Activated naive CD8-positive, alpha-beta T cell treated with anti-CD3 and anti-CD28 coated beads, Interleukin-2, amount 50 U/mL, for 24 hours (primary cell): Measurements from ENCODE around the gene LPCAT3.

ENCODE experiments used
- ATAC-seq: fragments of 150-1000 bp; cut with Tn5 transposase; one replicate; pipeline ENCODE4 v1.10.0; 2021
- DNase-seq: peaks from one replicate; pipeline ENCODE4 v3.0.0; 2021
- H3K27ac Mint-ChIP-seq: one replicate; pipeline ENCODE4 v1.8.0; 2021; ENCODE audit warnings: mild to moderate bottlenecking, mixed read lengths
- H3K27me3 Mint-ChIP-seq: one replicate; pipeline ENCODE4 v1.8.0; 2021; ENCODE audit warnings: mixed read lengths
- H3K36me3 Mint-ChIP-seq: one replicate; pipeline ENCODE4 v1.8.0; 2021; ENCODE audit warnings: low read depth, mixed read lengths
- H3K4me1 Mint-ChIP-seq: one replicate; pipeline ENCODE4 v1.8.0; 2021; ENCODE audit warnings: mixed read lengths
- H3K4me3 Mint-ChIP-seq: one replicate; pipeline ENCODE4 v1.8.0; 2021; ENCODE audit warnings: mild to moderate bottlenecking, moderate library complexity, mixed read lengths
- H3K9me3 Mint-ChIP-seq: one replicate; pipeline ENCODE4 v1.8.0; 2021; ENCODE audit warnings: mixed read lengths

LPCAT3 gene

DNA sequence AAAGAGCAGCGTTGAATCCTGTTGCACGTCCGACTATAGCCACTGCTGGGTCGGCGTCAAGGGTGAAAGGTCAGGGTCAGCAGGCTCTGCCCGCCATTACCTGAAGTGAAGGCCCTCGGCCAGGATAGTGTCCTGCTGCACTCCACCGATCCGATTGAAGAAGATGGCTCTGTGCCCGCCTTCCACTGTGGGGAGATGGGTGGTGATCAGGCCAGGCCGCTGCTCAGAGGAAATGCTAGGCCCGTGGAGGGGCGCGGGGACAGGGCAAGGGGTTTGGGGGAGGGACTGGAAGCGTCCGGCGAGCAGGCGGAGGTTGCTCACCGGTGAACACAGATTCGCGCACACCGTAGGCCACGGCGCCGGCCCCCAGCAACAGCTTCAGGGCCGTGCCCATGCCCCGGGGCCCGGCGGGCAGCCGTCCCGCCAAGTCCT, 48.2 kb downstream of the LPCAT3 start:
- Mint-ChIP-seq H3K9me3 (no peaks in the 10 kb centered on the region), H3K4me1 (peaks cover 75% of the 10 kb centered on the region), H3K36me3 (peaks cover 76% of the 10 kb centered on the region), H3K4me3 (peak overlapping the region; percentile 98), H3K27me3 (no peaks in the 10 kb centered on the region), H3K27ac (peak overlapping the region; percentile 99)
- DNase-seq (no peak), ATAC-seq (no peak)

- Mint-ChIP-seq H3K27ac (peak overlapping the region; percentile 99), H3K36me3 (peaks cover 75% of the 10 kb centered on the region), H3K27me3 (no peaks in the 10 kb centered on the region), H3K4me3 (peak overlapping the region; percentile 98), H3K4me1 (peaks cover 81% of the 10 kb centered on the region), H3K9me3 (no peaks in the 10 kb centered on the region)
- DNase-seq (no peak), ATAC-seq (no peak)
These were observed 49.9 kb downstream of the LPCAT3 start for GRCh38 chr12:6968426-6968825.

DNA sequence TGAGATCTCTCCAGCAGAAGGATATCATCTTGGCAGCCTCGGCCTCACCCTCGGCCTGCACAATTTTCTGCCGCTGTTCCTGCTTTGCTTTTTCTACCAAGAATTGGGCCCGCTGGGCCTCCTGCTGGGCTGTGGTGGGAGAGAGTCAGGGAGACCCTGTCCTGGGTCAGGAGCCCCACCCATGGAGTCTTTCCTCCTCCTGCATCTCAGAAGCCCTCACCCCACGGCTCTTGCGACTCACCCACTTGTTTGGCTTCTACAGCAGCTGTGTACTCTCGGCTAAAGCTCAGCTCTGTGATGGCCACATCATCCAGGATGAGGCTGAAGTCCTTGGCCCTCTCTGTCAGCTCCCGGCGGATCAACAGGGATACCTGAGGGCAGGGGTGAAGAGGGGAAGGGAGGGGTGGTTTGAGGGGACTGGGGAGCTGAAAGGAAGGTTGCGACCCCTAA, 50.6 kb downstream of the LPCAT3 start:
- peaks cover 69% of the 10 kb centered on the region for H3K36me3 Mint-ChIP-seq
- H3K4me1 Mint-ChIP-seq = peaks cover 75% of the 10 kb centered on the region
- no peak for ATAC-seq
- H3K27me3 Mint-ChIP-seq = no peaks in the 10 kb centered on the region
- H3K9me3 Mint-ChIP-seq = no peaks in the 10 kb centered on the region
- peak overlapping the region; percentile 90 for H3K27ac Mint-ChIP-seq
- no peak for DNase-seq
- H3K4me3 Mint-ChIP-seq = peak overlapping the region; percentile 29

- peaks cover 57% of the 10 kb centered on the region for H3K36me3 Mint-ChIP-seq
- DNase-seq = no peak
- peaks cover 76% of the 10 kb centered on the region for H3K4me1 Mint-ChIP-seq
- no peaks in the 10 kb centered on the region for H3K27me3 Mint-ChIP-seq
- H3K9me3 Mint-ChIP-seq = no peaks in the 10 kb centered on the region
- peak overlapping the region; percentile 90 for H3K27ac Mint-ChIP-seq
- ATAC-seq = no peak
- peak overlapping the region; percentile 18 for H3K4me3 Mint-ChIP-seq
These were observed 51.9 kb downstream of the LPCAT3 start for GRCh38 chr12:6966351-6966750.

DNA sequence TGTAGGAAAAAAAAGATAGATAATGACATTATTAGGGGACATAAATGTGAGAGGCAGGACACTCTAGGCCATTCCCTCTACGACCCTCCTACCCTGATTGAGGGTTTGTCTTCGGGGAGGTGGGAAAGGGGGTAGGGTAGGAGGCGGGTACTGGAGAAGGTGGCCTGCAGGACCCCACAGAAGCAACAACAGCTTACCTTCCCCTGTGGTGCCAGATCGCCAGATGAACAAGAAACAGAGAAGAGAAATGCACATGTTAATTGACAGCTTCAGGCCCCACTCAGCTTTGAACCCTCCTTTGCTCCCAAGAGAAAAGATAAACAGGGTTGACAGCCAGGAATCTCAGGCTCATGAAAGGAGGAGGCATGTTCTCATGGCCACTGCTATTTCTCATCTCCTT, 52.6 kb downstream of the LPCAT3 start:
- DNase-seq (no peak), ATAC-seq (no peak)
- Mint-ChIP-seq H3K4me1 (peaks cover 80% of the 10 kb centered on the region), H3K4me3 (peak overlapping the region; percentile 36), H3K27me3 (no peaks in the 10 kb centered on the region), H3K27ac (peak overlapping the region; percentile 90), H3K9me3 (no peaks in the 10 kb centered on the region), H3K36me3 (peaks cover 59% of the 10 kb centered on the region)

- peak; percentile 93 for DNase-seq
- Mint-ChIP-seq H3K9me3 (no peaks in the 10 kb centered on the region), H3K36me3 (peaks cover 64% of the 10 kb centered on the region), H3K4me3 (peak overlapping the region; percentile 36), H3K27ac (peak overlapping the region; percentile 90), H3K4me1 (peaks cover 83% of the 10 kb centered on the region), H3K27me3 (no peaks in the 10 kb centered on the region)
- peak; percentile 37 for ATAC-seq
These were observed 53.1 kb downstream of the LPCAT3 start for GRCh38 chr12:6965026-6965661.

- no peaks in the 10 kb centered on the region for H3K27me3 Mint-ChIP-seq
- peaks cover 60% of the 10 kb centered on the region for H3K36me3 Mint-ChIP-seq
- H3K4me3 Mint-ChIP-seq = no peak overlapping the region
- DNase-seq (no peak), ATAC-seq (no peak)
- peak overlapping the region; percentile 90 for H3K27ac Mint-ChIP-seq
- no peaks in the 10 kb centered on the region for H3K9me3 Mint-ChIP-seq
- peaks cover 87% of the 10 kb centered on the region for H3K4me1 Mint-ChIP-seq
These were observed 53.7 kb downstream of the LPCAT3 start for GRCh38 chr12:6964605-6965025.

DNA sequence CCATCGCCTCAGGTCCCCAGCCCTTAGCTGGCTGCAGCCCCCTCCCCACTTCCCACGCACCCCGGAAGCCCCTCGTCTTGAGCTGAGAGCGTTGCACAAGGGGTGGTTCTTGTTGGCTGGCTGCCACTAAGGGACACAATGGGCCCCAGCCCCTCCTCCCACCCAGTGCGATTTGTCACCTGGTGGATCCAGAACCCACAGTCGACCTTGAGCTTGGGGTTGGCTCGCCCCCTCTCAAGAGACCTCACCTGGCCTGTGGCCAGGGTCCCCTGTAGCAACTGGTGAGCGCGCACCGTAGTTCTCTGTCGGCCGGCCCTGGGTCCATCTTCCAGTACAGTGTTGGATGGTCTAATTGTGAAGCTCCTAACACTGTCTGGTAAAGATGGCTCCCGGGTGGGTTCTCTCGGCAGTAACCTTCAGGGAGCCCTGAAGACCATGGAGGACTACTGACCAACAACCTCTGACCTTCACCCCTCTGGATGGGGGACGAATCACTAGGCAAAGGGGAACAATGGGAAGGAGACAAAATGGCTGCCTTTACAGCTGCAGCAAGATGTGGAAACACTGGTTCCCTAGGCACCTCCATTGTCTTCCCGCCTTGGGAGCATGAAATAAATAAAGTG, 54.4 kb downstream of the LPCAT3 start:
- ATAC-seq (no peak), DNase-seq (no peak)
- Mint-ChIP-seq H3K36me3 (peaks cover 61% of the 10 kb centered on the region), H3K4me1 (peaks cover 88% of the 10 kb centered on the region), H3K27ac (peak overlapping the region; percentile 90), H3K27me3 (no peaks in the 10 kb centered on the region), H3K4me3 (no peak overlapping the region), H3K9me3 (no peaks in the 10 kb centered on the region)

GRCh38 chr12:6963016-6963731, 55.1 kb downstream of the LPCAT3 start:
- H3K4me1 Mint-ChIP-seq = peaks cover 88% of the 10 kb centered on the region
- peaks cover 61% of the 10 kb centered on the region for H3K36me3 Mint-ChIP-seq
- ATAC-seq (no peak), DNase-seq (peak; percentile 20)
- no peaks in the 10 kb centered on the region for H3K9me3 Mint-ChIP-seq
- no peaks in the 10 kb centered on the region for H3K27me3 Mint-ChIP-seq
- no peak overlapping the region for H3K4me3 Mint-ChIP-seq
- peak overlapping the region; percentile 99 for H3K27ac Mint-ChIP-seq

- Mint-ChIP-seq H3K4me3 (peak overlapping the region; percentile 93), H3K27me3 (no peaks in the 10 kb centered on the region), H3K9me3 (no peaks in the 10 kb centered on the region), H3K27ac (peak overlapping the region; percentile 99), H3K4me1 (peaks cover 88% of the 10 kb centered on the region), H3K36me3 (peaks cover 61% of the 10 kb centered on the region)
- DNase-seq (peak; percentile 26), ATAC-seq (no peak)
These were observed 55.8 kb downstream of the LPCAT3 start for GRCh38 chr12:6962285-6963015.

GRCh38 chr12:6961695-6962284, 56.5 kb downstream of the LPCAT3 start:
- Mint-ChIP-seq H3K4me3 (peak overlapping the region; percentile 93), H3K36me3 (peaks cover 63% of the 10 kb centered on the region), H3K27me3 (no peaks in the 10 kb centered on the region), H3K27ac (peak overlapping the region; percentile 99), H3K9me3 (no peaks in the 10 kb centered on the region), H3K4me1 (peaks cover 89% of the 10 kb centered on the region)
- DNase-seq = peak; percentile 65
- peak; percentile 37 for ATAC-seq

DNA sequence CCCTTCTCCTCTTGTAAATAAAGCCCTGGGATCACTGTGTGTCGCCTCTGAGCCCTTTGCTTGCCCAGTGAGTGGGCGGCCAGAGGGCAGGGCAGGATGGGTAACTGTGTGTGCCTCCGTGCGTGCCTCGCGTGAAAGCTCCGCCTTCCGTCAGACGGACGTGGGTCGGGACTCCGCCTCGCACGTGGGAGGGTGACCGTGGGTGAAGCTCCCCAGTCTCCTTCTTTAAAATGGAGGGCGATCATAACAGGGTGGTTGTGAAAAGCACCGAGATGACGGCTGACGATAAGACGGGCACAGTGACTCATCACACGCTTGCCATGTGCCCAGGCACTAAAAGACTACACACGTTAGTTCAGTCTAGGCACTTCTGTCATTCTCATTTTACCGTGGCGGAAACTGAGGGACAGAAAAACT, 57.0 kb downstream of the LPCAT3 start:
- no peaks in the 10 kb centered on the region for H3K27me3 Mint-ChIP-seq
- DNase-seq (peak; percentile 94), ATAC-seq (peak; percentile 69)
- H3K27ac Mint-ChIP-seq = peak overlapping the region; percentile 99
- H3K36me3 Mint-ChIP-seq = peaks cover 64% of the 10 kb centered on the region
- peak overlapping the region; percentile 93 for H3K4me3 Mint-ChIP-seq
- H3K9me3 Mint-ChIP-seq = no peaks in the 10 kb centered on the region
- peaks cover 90% of the 10 kb centered on the region for H3K4me1 Mint-ChIP-seq

DNA sequence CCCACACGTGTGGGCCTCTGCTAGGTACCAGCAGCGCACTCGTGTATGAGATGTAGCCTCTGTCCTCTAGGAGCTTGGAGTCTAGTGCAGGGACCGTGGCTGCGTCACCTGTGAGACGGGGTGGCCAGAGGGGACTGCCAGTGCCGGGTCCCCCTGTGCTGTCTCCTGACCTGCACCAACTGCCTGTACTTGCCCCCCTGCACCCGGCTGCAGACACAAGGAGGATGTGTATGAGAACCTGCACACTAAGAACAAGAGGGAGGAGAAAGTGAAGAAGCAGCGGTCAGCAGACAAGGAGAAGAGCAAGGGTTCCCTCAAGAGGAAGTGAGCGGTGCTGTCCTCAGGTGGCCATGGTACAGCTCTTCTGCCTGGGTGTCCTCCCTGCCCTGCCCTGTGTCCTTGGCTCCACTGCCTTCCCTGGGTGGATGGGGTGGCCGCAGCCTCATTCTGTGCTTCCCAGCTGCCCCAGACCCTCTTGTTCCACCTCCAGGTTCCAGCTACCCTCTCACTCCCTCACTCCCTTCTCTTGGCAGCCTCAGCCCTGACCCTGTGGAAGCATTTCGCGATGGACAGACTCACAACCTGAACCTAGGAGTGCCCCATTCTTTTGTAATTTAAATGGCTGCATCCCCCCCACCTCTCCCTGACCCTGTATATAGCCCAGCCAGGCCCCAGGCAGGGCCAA, 57.5 kb downstream of the LPCAT3 start:
- peak overlapping the region; percentile 99 for H3K27ac Mint-ChIP-seq
- H3K36me3 Mint-ChIP-seq = peaks cover 65% of the 10 kb centered on the region
- DNase-seq = peak; percentile 35
- peak overlapping the region; percentile 93 for H3K4me3 Mint-ChIP-seq
- peaks cover 91% of the 10 kb centered on the region for H3K4me1 Mint-ChIP-seq
- H3K27me3 Mint-ChIP-seq = no peaks in the 10 kb centered on the region
- H3K9me3 Mint-ChIP-seq = no peaks in the 10 kb centered on the region
- ATAC-seq = no peak
